PC-9 (cell line): ENCODE results near the gene ERMARD.

ENCODE experiments used
- EZH2 ChIP-seq: fragments of 200-600 bp; sonication (generic); IDR thresholded peaks from 2 replicates; pipeline ENCODE4 v1.8.0; 2017; ENCODE audit warnings: antibody characterized with exemption, low read depth
- TF ChIP-seq, protein P1 (sequence below): fragments of 200-600 bp; sonication (generic); conservative IDR thresholded peaks from 2 replicates; pipeline ENCODE4 v1.6.1; 2017; ENCODE audit warnings: mixed run types, antibody characterized with exemption, mild to moderate bottlenecking, moderate library complexity

DNA sequence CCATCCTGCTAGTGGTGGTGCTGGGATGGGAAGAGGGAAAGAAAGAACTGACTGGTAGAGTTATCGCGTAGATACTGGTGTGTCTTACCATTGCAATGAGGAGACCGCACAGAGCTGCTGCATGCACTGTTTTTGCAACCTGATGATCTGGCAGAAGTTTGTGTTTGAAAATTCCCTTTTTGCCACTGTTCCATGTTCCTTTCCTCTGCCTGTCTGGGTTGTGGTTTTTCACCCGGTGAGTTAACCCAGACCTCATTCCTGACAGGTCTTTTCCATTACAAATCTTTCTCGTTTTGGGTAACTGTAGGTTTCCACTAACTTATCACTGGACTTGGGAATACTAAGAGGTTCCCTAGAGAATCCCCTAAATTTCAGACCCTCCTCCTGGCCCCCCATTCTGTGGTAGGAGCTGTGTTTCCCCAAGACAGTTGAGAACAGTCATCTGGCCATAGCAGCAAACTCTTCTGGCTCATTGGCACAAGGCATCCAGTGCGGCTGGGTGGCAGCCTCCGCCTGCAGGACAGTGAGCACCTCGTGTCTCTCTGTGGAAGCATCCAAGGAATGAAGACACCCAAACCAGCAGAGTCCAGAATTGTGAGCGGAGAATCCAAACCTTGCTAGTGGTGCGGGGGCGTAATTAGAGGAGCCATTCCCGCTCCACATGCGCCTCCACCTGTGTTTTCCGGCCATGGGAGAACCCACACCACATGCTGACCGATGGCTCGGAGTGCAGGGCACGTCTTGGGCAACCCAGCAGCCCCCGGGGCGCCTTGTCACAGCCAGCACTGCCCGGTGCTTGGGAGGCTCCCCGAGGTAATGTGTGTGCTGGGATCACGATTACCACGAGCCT is 32.8 kb downstream of the ERMARD start:
- TF ChIP-seq, protein P1, sequence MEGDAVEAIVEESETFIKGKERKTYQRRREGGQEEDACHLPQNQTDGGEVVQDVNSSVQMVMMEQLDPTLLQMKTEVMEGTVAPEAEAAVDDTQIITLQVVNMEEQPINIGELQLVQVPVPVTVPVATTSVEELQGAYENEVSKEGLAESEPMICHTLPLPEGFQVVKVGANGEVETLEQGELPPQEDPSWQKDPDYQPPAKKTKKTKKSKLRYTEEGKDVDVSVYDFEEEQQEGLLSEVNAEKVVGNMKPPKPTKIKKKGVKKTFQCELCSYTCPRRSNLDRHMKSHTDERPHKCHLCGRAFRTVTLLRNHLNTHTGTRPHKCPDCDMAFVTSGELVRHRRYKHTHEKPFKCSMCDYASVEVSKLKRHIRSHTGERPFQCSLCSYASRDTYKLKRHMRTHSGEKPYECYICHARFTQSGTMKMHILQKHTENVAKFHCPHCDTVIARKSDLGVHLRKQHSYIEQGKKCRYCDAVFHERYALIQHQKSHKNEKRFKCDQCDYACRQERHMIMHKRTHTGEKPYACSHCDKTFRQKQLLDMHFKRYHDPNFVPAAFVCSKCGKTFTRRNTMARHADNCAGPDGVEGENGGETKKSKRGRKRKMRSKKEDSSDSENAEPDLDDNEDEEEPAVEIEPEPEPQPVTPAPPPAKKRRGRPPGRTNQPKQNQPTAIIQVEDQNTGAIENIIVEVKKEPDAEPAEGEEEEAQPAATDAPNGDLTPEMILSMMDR = no peak
- TF ChIP-seq EZH2 = no peak
